CD14-positive monocyte (primary cell): ENCODE measurements around the gene DENND4B. TPM values are rescaled to one million over a fixed set of nuclear protein-coding genes. Genes with fewer than 3 reads are reported as not detected.

ENCODE experiments used
- DNase-seq, 3 donors: peaks; one replicate each; pipeline ENCODE4 v3.0.0-alpha.2; 2011 to 2022
- H2AFZ ChIP-seq: 2 replicates; pipeline ENCODE4 v1.6.0; 2012; ENCODE audit warnings: mild to moderate bottlenecking, low read depth, low read length, inconsistent platforms; ENCODE audit not compliant: insufficient read depth, poor library complexity, severe bottlenecking
- H3K27ac ChIP-seq, 2 donors: 1 replicate in 1 of 2; 2 replicates in 1 of 2; pipeline ENCODE4 v1.5.1; 2012 to 2013; ENCODE audit warnings: low read length in 2 of 2, control low read depth in 1 of 2, inconsistent platforms in 1 of 2, low read depth in 1 of 2, mild to moderate bottlenecking in 1 of 2
- H3K27me3 ChIP-seq, 2 donors: one replicate each; pipeline versions ENCODE4 v1.6.0 to v1.6.1; 2011 to 2013; ENCODE audit warnings: low read length in 2 of 2; ENCODE audit not compliant: control insufficient read depth in 2 of 2, insufficient read depth in 2 of 2
- H3K36me3 ChIP-seq, 2 donors: replicated peaks in 1 of 2; 1 replicate in 1 of 2; 2 replicates in 1 of 2; pipeline versions ENCODE4 v1.5.1 to v1.6.1; 2012 to 2013; ENCODE audit warnings: low read length in 2 of 2, control low read depth in 1 of 2, inconsistent platforms in 1 of 2, mild to moderate bottlenecking in 1 of 2; ENCODE audit not compliant: insufficient read depth in 2 of 2, control insufficient read depth in 1 of 2
- H3K4me1 ChIP-seq, 2 donors: 1 replicate in 1 of 2; 2 replicates in 1 of 2; pipeline versions ENCODE4 v1.5.1 to v1.6.1; 2012 to 2013; ENCODE audit warnings: low read length in 2 of 2, control low read depth in 1 of 2, inconsistent platforms in 1 of 2, mild to moderate bottlenecking in 1 of 2, moderate library complexity in 1 of 2; ENCODE audit not compliant: insufficient read depth in 2 of 2, control insufficient read depth in 1 of 2
- H3K4me2 ChIP-seq: replicated peaks from 2 replicates; pipeline ENCODE3; 2012; ENCODE audit warnings: low read length, moderate library complexity, mild to moderate bottlenecking; ENCODE audit not compliant: poor library complexity, severe bottlenecking; ENCODE audit errors: extremely low read depth
- H3K4me3 ChIP-seq, 3 experiments: fragments of 200-600 bp in 1 of 3; sonication (generic) in 1 of 3; replicated peaks in 1 of 3; 1 replicate in 2 of 3; 2 replicates in 1 of 3; pipeline ENCODE4 v1.5.1; 2011 to 2013; ENCODE audit warnings: low read length in 3 of 3, mild to moderate bottlenecking in 3 of 3, control low read depth in 2 of 3, low read depth in 2 of 3, inconsistent platforms in 1 of 3, moderate library complexity in 1 of 3
- H3K79me2 ChIP-seq: 2 replicates; pipeline ENCODE4 v1.6.0; 2012; ENCODE audit warnings: mild to moderate bottlenecking, control low read depth, inconsistent platforms, low read length, moderate library complexity; ENCODE audit not compliant: insufficient read depth
- H3K9ac ChIP-seq: 2 replicates; pipeline ENCODE4 v1.6.0; 2017; ENCODE audit warnings: low read length, mild to moderate bottlenecking; ENCODE audit not compliant: insufficient read depth, poor library complexity, severe bottlenecking
- H3K9me3 ChIP-seq, 2 donors: replicated peaks in 1 of 2; 1 replicate in 1 of 2; 2 replicates in 1 of 2; pipeline versions ENCODE4 v1.5.1 to v1.6.1; 2012 to 2013; ENCODE audit warnings: low read length in 2 of 2, control low read depth in 1 of 2; ENCODE audit not compliant: control insufficient read depth in 1 of 2, insufficient read depth in 1 of 2
- H4K20me1 ChIP-seq: 2 replicates; pipeline ENCODE4 v1.6.0; 2012; ENCODE audit warnings: mild to moderate bottlenecking, low read length, control low read depth, moderate library complexity; ENCODE audit not compliant: insufficient read depth
- H3K27ac Mint-ChIP-seq, 7 donors: one replicate each; pipeline ENCODE4 v1.8.0; 2020; ENCODE audit warnings: mild to moderate bottlenecking in 7 of 7, mixed read lengths in 7 of 7, moderate library complexity in 6 of 7, inconsistent platforms in 2 of 7
- H3K27me3 Mint-ChIP-seq, 3 donors: one replicate each; pipeline ENCODE4 v1.8.0; 2021 to 2022; ENCODE audit warnings: low read depth in 3 of 3, mild to moderate bottlenecking in 3 of 3, mixed read lengths in 3 of 3, moderate library complexity in 3 of 3, inconsistent platforms in 1 of 3
- H3K36me3 Mint-ChIP-seq, 2 donors: one replicate each; pipeline ENCODE4 v1.8.0; 2020; ENCODE audit warnings: mixed read lengths in 2 of 2, inconsistent platforms in 1 of 2, mild to moderate bottlenecking in 1 of 2
- H3K4me1 Mint-ChIP-seq: one replicate; pipeline ENCODE4 v1.8.0; 2020; ENCODE audit warnings: mild to moderate bottlenecking, mixed read lengths
- H3K4me3 Mint-ChIP-seq, 2 donors: one replicate each; pipeline ENCODE4 v1.8.0; 2020; ENCODE audit warnings: mild to moderate bottlenecking in 2 of 2, mixed read lengths in 2 of 2, moderate library complexity in 1 of 2
- H3K9me3 Mint-ChIP-seq, 7 donors: one replicate each; pipeline ENCODE4 v1.8.0; 2020 to 2022; ENCODE audit warnings: mixed read lengths in 7 of 7, mild to moderate bottlenecking in 6 of 7, moderate library complexity in 6 of 7, inconsistent platforms in 2 of 7
- CTCF ChIP-seq: fragments of 200-600 bp; IDR thresholded peaks from one replicate; pipeline ENCODE4 v1.8.0; 2022; ENCODE audit warnings: antibody characterized with exemption, mild to moderate bottlenecking
- WGBS: methylation state at CpG from one replicate; pipeline ENCODE4 v1.1.5; 2013; ENCODE audit warnings: missing lambda C conversion rate; ENCODE audit not compliant: insufficient coverage; 5-methylcytosine and 5-hydroxymethylcytosine counted together
- intact Hi-C, 2 donors: fragments of 100-400 bp; cut with micrococcal nuclease; formaldehyde crosslinking; loops; one replicate each; pipeline versions ENCODE4 v1.15.0 to v1.15.1; 2023
- polyA plus RNA-seq, 3 donors: library from polyadenylated mRNA; depleted of rRNA in 1 of 3; unstranded in 2 of 3; stranded (reverse) in 1 of 3; fragments of 300-500 nt in 2 of 3; fragments of >200 nt in 1 of 3; fragmentation: Illumina TruSeq in 2 of 3; gene quantifications; 1 replicate in 2 of 3; 2 replicates in 1 of 3; pipeline ENCODE4 v1.2.3, GENCODE V29; 2012 to 2021

Gene DENND4B
- polyA plus RNA-seq, 3 donors, result 7.8 to 324 (median 10.9) TPM

- Histone ChIP-seq H2AFZ (peak overlapping the region; percentile 89), H3K4me3 (peak overlapping the region; percentile 75 to 95 (median 77)), H3K9ac (peak overlapping the region; percentile 83), H3K4me2 (peak overlapping the region; percentile 90), H3K79me2 (peaks cover 30% of the 10 kb centered on the region), H3K9me3 (no peaks in the 10 kb centered on the region), H3K4me1 (peaks cover 25 to 43% of the 10 kb centered on the region in 2 donors), H3K27ac (peak overlapping the region; percentile 53 to 85), H4K20me1 (peaks cover 6% of the 10 kb centered on the region), H3K27me3 (no peaks in the 10 kb centered on the region), H3K36me3 (peaks cover 23 to 31% of the 10 kb centered on the region in 2 donors)
- no peak for TF ChIP-seq CTCF
- H3K27ac Mint-ChIP-seq, result peak overlapping the region; percentile 90 to 97 (median 92)
- 0% methylated on average over 7 of the region's 16 CpGs for WGBS
- H3K27me3 Mint-ChIP-seq, result peaks cover 0 to 4% (median 0%) of the 10 kb centered on the region in 3 donors
- H3K4me3 Mint-ChIP-seq, result peak overlapping the region; percentile 99
- H3K36me3 Mint-ChIP-seq, result peaks cover 25 to 33% of the 10 kb centered on the region in 2 donors
- H3K4me1 Mint-ChIP-seq, result peaks cover 53% of the 10 kb centered on the region
- intact Hi-C loops, result no loop called here
- no peak for DNase-seq
- H3K9me3 Mint-ChIP-seq, result no peaks in the 10 kb centered on the region
Measured at GRCh38 chr1:153976819-153977249, 30.3 kb upstream of the DENND4B start.

DNA sequence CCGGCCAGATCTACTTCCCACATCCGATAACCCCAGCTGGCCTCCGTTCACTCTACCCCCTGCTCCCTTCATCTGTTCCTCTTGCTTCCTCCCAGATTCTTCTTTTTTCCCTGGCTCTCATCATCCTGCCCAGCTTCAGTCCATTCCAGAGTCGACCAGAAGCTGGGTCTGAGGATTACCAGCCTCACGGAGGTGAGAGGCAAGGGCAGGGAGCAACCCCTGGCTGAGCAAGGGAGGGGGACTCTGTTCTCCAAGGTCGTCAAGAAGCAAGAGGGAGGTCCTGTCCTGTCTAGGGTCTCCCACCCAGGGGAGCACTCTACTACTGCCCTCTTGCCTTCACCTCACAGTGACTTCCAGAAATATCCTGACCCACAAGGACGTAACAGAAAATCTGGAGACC lies 27.0 kb upstream of the DENND4B start:
- Histone ChIP-seq H3K9ac (no peak overlapping the region), H3K27me3 (no peaks in the 10 kb centered on the region), H3K4me2 (no peak overlapping the region), H4K20me1 (peaks cover 6% of the 10 kb centered on the region), H3K9me3 (no peaks in the 10 kb centered on the region), H3K4me1 (peaks cover 20 to 33% of the 10 kb centered on the region in 2 donors), H3K27ac (no peak overlapping the region), H2AFZ (no peak overlapping the region), H3K36me3 (peaks cover 23 to 31% of the 10 kb centered on the region in 2 donors), H3K79me2 (peaks cover 26% of the 10 kb centered on the region), H3K4me3 (no peak overlapping the region)
- no peak for DNase-seq
- no peak overlapping the region for H3K4me3 Mint-ChIP-seq
- H3K36me3 Mint-ChIP-seq, result peaks cover 25 to 33% of the 10 kb centered on the region in 2 donors
- no peak for TF ChIP-seq CTCF
- intact Hi-C loops, result no loop called here
- no peaks in the 10 kb centered on the region for H3K9me3 Mint-ChIP-seq
- H3K27ac Mint-ChIP-seq, result peak overlapping the region in 3 of 7 donors; percentile 4 to 30 (median 9)
- 94% methylated on average over 5 of the region's 7 CpGs for WGBS
- H3K4me1 Mint-ChIP-seq, result peaks cover 48% of the 10 kb centered on the region
- peaks cover 0 to 6% (median 2%) of the 10 kb centered on the region in 3 donors for H3K27me3 Mint-ChIP-seq
